A549 treated with AZD2906 at 1 μM for 4 hours (cell line): Measurements from ENCODE around the gene COPRS. TPM values are rescaled to one million over a fixed set of nuclear protein-coding genes. Genes with fewer than 3 reads are reported as not detected.

ENCODE experiments used
- total RNA-seq: library from RNA; stranded (reverse); fragments of 200-300 nt; extraction: Qiagen RNA extraction; gene quantifications from 5 replicates; pipeline ENCODE4 v1.2.3, GENCODE V29; 2022

The COPRS gene, protein sequence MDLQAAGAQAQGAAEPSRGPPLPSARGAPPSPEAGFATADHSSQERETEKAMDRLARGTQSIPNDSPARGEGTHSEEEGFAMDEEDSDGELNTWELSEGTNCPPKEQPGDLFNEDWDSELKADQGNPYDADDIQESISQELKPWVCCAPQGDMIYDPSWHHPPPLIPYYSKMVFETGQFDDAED
- total RNA-seq: 107 to 171 TPM (median 152 TPM) in 5 replicates

DNA sequence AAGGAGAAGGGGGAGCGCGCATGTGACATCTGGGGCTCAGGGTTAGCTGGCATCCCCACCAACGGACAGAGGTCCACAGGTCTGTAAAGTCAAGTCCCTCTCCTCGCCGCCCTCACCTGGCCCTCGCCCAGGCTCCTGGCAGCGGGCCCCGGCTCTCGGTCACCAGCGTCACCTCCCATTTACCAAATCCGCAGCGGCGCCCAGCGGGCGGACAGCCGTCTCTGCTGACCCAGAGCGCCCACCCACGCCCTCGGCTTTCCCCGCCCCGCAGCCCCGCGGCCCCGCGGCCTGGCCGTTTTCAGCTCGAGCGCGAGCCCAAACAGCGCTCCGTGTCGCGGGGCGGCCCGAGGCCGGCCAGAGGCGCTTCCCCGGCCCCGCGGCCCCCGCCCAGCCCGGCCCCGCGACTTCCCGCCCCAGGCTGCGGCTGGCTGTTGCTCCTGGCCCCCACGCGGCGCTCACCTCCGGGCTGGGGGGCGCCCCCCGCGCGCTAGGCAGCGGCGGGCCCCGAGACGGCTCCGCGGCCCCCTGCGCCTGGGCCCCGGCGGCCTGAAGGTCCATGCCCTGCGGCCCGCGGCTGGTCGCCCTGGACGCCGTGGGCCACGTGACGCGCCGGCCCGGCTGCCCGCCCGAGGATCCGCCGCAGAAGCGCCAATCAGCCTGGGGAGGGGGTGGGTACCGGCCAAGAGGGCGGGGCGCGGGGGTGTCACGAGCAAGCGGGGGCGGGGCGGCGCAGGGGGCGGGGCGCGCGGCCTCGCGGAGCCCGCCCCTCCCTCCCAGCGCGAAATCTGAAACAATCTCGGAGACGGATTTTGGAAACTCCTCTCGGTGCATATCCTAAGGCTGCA, at the start of gene COPRS:
Gene COPRS (minus strand): TSS at position 603 of the 845 bp plus-strand sequence. CDS start 45 bp downstream, at position 558.

Other genes with a start within 250 kb of the COPRS start
- gene UTP6, start 42.5 kb upstream of the COPRS start, total RNA-seq: 47.7 to 82.3 TPM (median 77.8 TPM) in 5 replicates
- 21.5 to 28.1 TPM (median 24.1 TPM) in 5 replicates for gene SUZ12, start 77.8 kb upstream of the COPRS start, total RNA-seq
- gene LRRC37B, start 148.1 kb upstream of the COPRS start, total RNA-seq: 7.9 to 10.0 TPM (median 9.4 TPM) in 5 replicates